Thymus (tissue), 11 donors: ENCODE results near the gene COL2A1. TPM values are rescaled to one million over a fixed set of nuclear protein-coding genes. Genes with fewer than 3 reads are reported as not detected.

Experiments
- DNase-seq, 9 donors: peaks; one replicate each; pipeline ENCODE4 v3.0.0-alpha.2; 2013; ENCODE audit warnings: low spot score in 9 of 9, low read depth in 6 of 9, missing footprints in 1 of 9
- H3K27ac ChIP-seq, 2 donors: one replicate each; pipeline ENCODE4 v1.5.1; 2013; ENCODE audit warnings: control low read depth in 1 of 2, low read depth in 1 of 2, low read length in 1 of 2, mild to moderate bottlenecking in 1 of 2, moderate library complexity in 1 of 2
- H3K27me3 ChIP-seq, 2 donors: one replicate each; pipeline ENCODE4 v1.5.1; 2013; ENCODE audit warnings: low read length in 1 of 2; ENCODE audit not compliant: control insufficient read depth in 2 of 2, insufficient read depth in 1 of 2
- H3K36me3 ChIP-seq, 2 donors: one replicate each; pipeline ENCODE4 v1.5.1; 2013; ENCODE audit warnings: low read length in 1 of 2, mild to moderate bottlenecking in 1 of 2, moderate library complexity in 1 of 2; ENCODE audit not compliant: control insufficient read depth in 2 of 2, insufficient read depth in 2 of 2
- H3K4me1 ChIP-seq, 2 donors: one replicate each; pipeline ENCODE4 v1.5.1; 2013; ENCODE audit warnings: low read length in 2 of 2; ENCODE audit not compliant: control insufficient read depth in 2 of 2, insufficient read depth in 2 of 2
- H3K4me3 ChIP-seq, 2 donors: one replicate each; pipeline ENCODE4 v1.5.1; 2013; ENCODE audit warnings: low read length in 2 of 2, control low read depth in 1 of 2, mild to moderate bottlenecking in 1 of 2
- H3K9me3 ChIP-seq, 2 donors: one replicate each; pipeline ENCODE4 v1.5.1; 2013; ENCODE audit warnings: low read length in 1 of 2, mild to moderate bottlenecking in 1 of 2; ENCODE audit not compliant: control insufficient read depth in 2 of 2, insufficient read depth in 1 of 2
- WGBS: extraction: QIAGEN DNeasy Blood & Tissue Kit; methylation state at CpG from one replicate; pipeline ENCODE4 v1.1.7; 2013; 5-methylcytosine and 5-hydroxymethylcytosine counted together
- polyA plus RNA-seq: library from polyadenylated mRNA; stranded (reverse); fragments of 200-250 nt; gene quantifications from one replicate; pipeline ENCODE4 v1.2.3, GENCODE V29; 2013
- total RNA-seq: library from RNA; stranded (reverse); fragments of 120-200 nt; gene quantifications from one replicate; pipeline ENCODE4 v1.2.4, GENCODE V29; 2013
- donor health status: healthy.

The COL2A1 gene
- total and polyA plus RNA-seq, 2 donors: 0.47 to 0.57 TPM

GRCh38 chr12:47989666-47990065, 14.6 kb downstream of the COL2A1 start:
- Histone ChIP-seq H3K4me3 (no peak overlapping the region), H3K9me3 (no peaks in the 10 kb centered on the region), H3K36me3 (no peaks in the 10 kb centered on the region), H3K27ac (no peak overlapping the region), H3K4me1 (peaks cover 5 to 24% of the 10 kb centered on the region in 2 donors), H3K27me3 (peaks cover 3 to 57% of the 10 kb centered on the region in 2 donors)
- no peak for DNase-seq
- 96% methylated on average over 12 of the region's 12 CpGs for WGBS

GRCh38 chr12:47989023-47989417, 15.3 kb downstream of the COL2A1 start:
- 96% methylated on average over 8 of the region's 8 CpGs for WGBS
- no peak for DNase-seq
- no peak overlapping the region for H3K27ac ChIP-seq

GRCh38 chr12:47988073-47989022, 15.9 kb downstream of the COL2A1 start:
- H3K4me3 ChIP-seq: no peak overlapping the region
- WGBS: 90% methylated on average over 15 of the region's 15 CpGs
- DNase-seq: no peak
- no peaks in the 10 kb centered on the region for H3K9me3 ChIP-seq
- peaks cover 0 to 44% of the 10 kb centered on the region in 2 donors for H3K27me3 ChIP-seq
- no peaks in the 10 kb centered on the region for H3K36me3 ChIP-seq
- H3K27ac ChIP-seq: no peak overlapping the region
- peaks cover 5 to 24% of the 10 kb centered on the region in 2 donors for H3K4me1 ChIP-seq

More at GRCh38 chr12:47989023-47989417, 15.3 kb downstream of the COL2A1 start:
- Histone ChIP-seq H3K4me1 (peaks cover 5 to 24% of the 10 kb centered on the region in 2 donors), H3K36me3 (no peaks in the 10 kb centered on the region), H3K9me3 (no peaks in the 10 kb centered on the region), H3K4me3 (no peak overlapping the region), H3K27me3 (peaks cover under 1 to 51% of the 10 kb centered on the region in 2 donors)

- Histone ChIP-seq H3K4me1 (peaks cover 5 to 24% of the 10 kb centered on the region in 2 donors), H3K9me3 (no peaks in the 10 kb centered on the region), H3K4me3 (no peak overlapping the region), H3K27me3 (peaks cover 0 to 45% of the 10 kb centered on the region in 2 donors), H3K27ac (no peak overlapping the region), H3K36me3 (no peaks in the 10 kb centered on the region)
- WGBS: 91% methylated on average over 14 of the region's 14 CpGs
- DNase-seq: no peak
Observed at GRCh38 chr12:47987411-47988072, 16.7 kb downstream of the COL2A1 start.

- peaks cover 0 to 42% of the 10 kb centered on the region in 2 donors for H3K27me3 ChIP-seq
- H3K4me1 ChIP-seq: peaks cover 5 to 24% of the 10 kb centered on the region in 2 donors
- no peaks in the 10 kb centered on the region for H3K36me3 ChIP-seq
- 97% methylated on average over 5 of the region's 5 CpGs for WGBS
- H3K9me3 ChIP-seq: no peaks in the 10 kb centered on the region
- DNase-seq: no peak
- H3K27ac ChIP-seq: no peak overlapping the region
- H3K4me3 ChIP-seq: no peak overlapping the region
Observed at GRCh38 chr12:47986832-47987231, 17.4 kb downstream of the COL2A1 start.

- Histone ChIP-seq H3K27ac (no peak overlapping the region), H3K4me1 (peaks cover 5 to 24% of the 10 kb centered on the region in 2 donors), H3K27me3 (peaks cover 0 to 37% of the 10 kb centered on the region in 2 donors), H3K4me3 (no peak overlapping the region), H3K9me3 (no peaks in the 10 kb centered on the region), H3K36me3 (no peaks in the 10 kb centered on the region)
- 86% methylated on average over 8 of the region's 8 CpGs for WGBS
- DNase-seq: no peak
Observed at GRCh38 chr12:47986291-47986660, 18.0 kb downstream of the COL2A1 start.

- WGBS: 97% methylated on average over 16 of the region's 16 CpGs
Observed at GRCh38 chr12:47985596-47986290, 18.5 kb downstream of the COL2A1 start.

GRCh38 chr12:47984331-47984801, 19.9 kb downstream of the COL2A1 start:
- Histone ChIP-seq H3K36me3 (no peaks in the 10 kb centered on the region), H3K4me3 (no peak overlapping the region), H3K27ac (no peak overlapping the region), H3K4me1 (peaks cover 0 to 5% of the 10 kb centered on the region in 2 donors), H3K27me3 (peaks cover 0 to 27% of the 10 kb centered on the region in 2 donors), H3K9me3 (no peaks in the 10 kb centered on the region)
- DNase-seq: no peak
- WGBS: 98% methylated on average over 8 of the region's 8 CpGs

More at GRCh38 chr12:47985596-47986290, 18.5 kb downstream of the COL2A1 start:
- H3K36me3 ChIP-seq: no peaks in the 10 kb centered on the region
- peaks cover 5 to 19% of the 10 kb centered on the region in 2 donors for H3K4me1 ChIP-seq
- peaks cover 0 to 32% of the 10 kb centered on the region in 2 donors for H3K27me3 ChIP-seq
- H3K4me3 ChIP-seq: no peak overlapping the region
- H3K9me3 ChIP-seq: no peaks in the 10 kb centered on the region
- no peak for DNase-seq
- no peak overlapping the region for H3K27ac ChIP-seq
